ENCODE results near the gene TDRD12. TPM values are rescaled to one million over a fixed set of nuclear protein-coding genes. Genes with fewer than 3 reads are reported as not detected.
"Not testable (repeated sequence)": the region's sequence is repeated elsewhere in the genome, so short reads cannot be mapped to it uniquely, and the experiment has no call there.

Gene TDRD12
- total RNA-seq, 5 donors from 2014 or later (not counting 1 experiment from before 2014, with no cell fraction given) = 0.36 to 1.0 (median 0.63) TPM

- Histone ChIP-seq H3K27ac (ENCODE audit: low read length) (no peak overlapping the region), H3K36me3 (ENCODE audit: control insufficient read depth in 2 of 2, extremely low read depth in 1 of 2, insufficient read depth in 1 of 2, low read length in 1 of 2) (no peaks in the 10 kb centered on the region), H3K4me1 (ENCODE audit: control insufficient read depth in 1 of 2, extremely low read depth in 1 of 2, insufficient read depth in 2 of 2, low read length in 2 of 2) (no peaks in the 10 kb centered on the region), H3K9me3 (no peaks in the 10 kb centered on the region), H3K27me3 (replicated peaks in 1 of 2; ENCODE audit: control insufficient read depth in 2 of 2, extremely low read depth in 1 of 2, insufficient read depth in 2 of 2, low read length in 1 of 2) (peaks cover 0 to 3% of the 10 kb centered on the region in 2 experiments), H3K4me3 (ENCODE audit: control insufficient read depth in 1 of 2, extremely low read depth in 1 of 2, low read length in 1 of 2) (no peak overlapping the region)
- Mint-ChIP-seq H3K9me3 (no peaks in the 10 kb centered on the region), H3K27ac (no peak overlapping the region), H3K4me3 (no peak overlapping the region), H3K4me1 (no peaks in the 10 kb centered on the region), H3K36me3 (no peaks in the 10 kb centered on the region), H3K27me3 (peaks cover 0 to 2% of the 10 kb centered on the region in 2 donors)
- ChIA-PET CTCF (no interaction called here), POLR2A (no interaction called here)
- DNase-seq (no peak), ATAC-seq (replicated peaks in 1 of 4) (no peak)
- 97% methylated on average over 5 of the region's 6 CpGs for WGBS (ENCODE audit: insufficient coverage)
Observed at GRCh38 chr19:32767951-32768679, 48.5 kb downstream of the TDRD12 start.

- H3K9me3 Mint-ChIP-seq = no peaks in the 10 kb centered on the region
- no peaks in the 10 kb centered on the region for H3K4me1 ChIP-seq (ENCODE audit: control insufficient read depth in 1 of 2, extremely low read depth in 1 of 2, insufficient read depth in 2 of 2, low read length in 2 of 2)
- no peak overlapping the region for H3K4me3 Mint-ChIP-seq
- no peaks in the 10 kb centered on the region for H3K36me3 Mint-ChIP-seq
- ATAC-seq (replicated peaks in 1 of 4) (no peak), DNase-seq (no peak)
- POLR2A ChIA-PET = no interaction called here
- H3K27ac ChIP-seq (ENCODE audit: low read length) = no peak overlapping the region
- no peaks in the 10 kb centered on the region for H3K36me3 ChIP-seq (ENCODE audit: control insufficient read depth in 2 of 2, extremely low read depth in 1 of 2, insufficient read depth in 1 of 2, low read length in 1 of 2)
- H3K27me3 ChIP-seq (replicated peaks in 1 of 2; ENCODE audit: control insufficient read depth in 2 of 2, extremely low read depth in 1 of 2, insufficient read depth in 2 of 2, low read length in 1 of 2) = peaks cover 0 to 1% of the 10 kb centered on the region in 2 experiments
- no peak overlapping the region for H3K27ac Mint-ChIP-seq
- WGBS (ENCODE audit: insufficient coverage) = no CpG with 5 or more reads among the region's 5 CpGs
- H3K9me3 ChIP-seq = no peaks in the 10 kb centered on the region
- peaks cover 0 to 2% of the 10 kb centered on the region in 2 donors for H3K27me3 Mint-ChIP-seq
- CTCF ChIA-PET = interaction anchor here in 1 of 2 donors (0.7 kb wide), 1 partner anchor 47 kb away, joined by 3 read pairs; no protein-coding TSS in a partner anchor
- no peak overlapping the region for H3K4me3 ChIP-seq (ENCODE audit: control insufficient read depth in 1 of 2, extremely low read depth in 1 of 2, low read length in 1 of 2)
- H3K4me1 Mint-ChIP-seq = no peaks in the 10 kb centered on the region
Observed at GRCh38 chr19:32771596-32771995, 52.0 kb downstream of the TDRD12 start.

- Mint-ChIP-seq H3K27me3 (peaks cover 0 to 2% of the 10 kb centered on the region in 2 donors), H3K9me3 (no peaks in the 10 kb centered on the region), H3K4me3 (no peak overlapping the region), H3K36me3 (no peaks in the 10 kb centered on the region), H3K27ac (no peak overlapping the region), H3K4me1 (no peaks in the 10 kb centered on the region)
- Histone ChIP-seq H3K36me3 (ENCODE audit: control insufficient read depth in 2 of 2, extremely low read depth in 1 of 2, insufficient read depth in 1 of 2, low read length in 1 of 2) (no peaks in the 10 kb centered on the region), H3K27me3 (replicated peaks in 1 of 2; ENCODE audit: control insufficient read depth in 2 of 2, extremely low read depth in 1 of 2, insufficient read depth in 2 of 2, low read length in 1 of 2) (peaks cover 0 to 2% of the 10 kb centered on the region in 2 experiments), H3K9me3 (no peaks in the 10 kb centered on the region), H3K4me3 (ENCODE audit: control insufficient read depth in 1 of 2, extremely low read depth in 1 of 2, low read length in 1 of 2) (no peak overlapping the region), H3K27ac (ENCODE audit: low read length) (no peak overlapping the region), H3K4me1 (ENCODE audit: control insufficient read depth in 1 of 2, extremely low read depth in 1 of 2, insufficient read depth in 2 of 2, low read length in 2 of 2) (no peaks in the 10 kb centered on the region)
- ATAC-seq (replicated peaks in 1 of 4) (no peak), DNase-seq (no peak)
- 100% methylated on average over 1 of the region's 4 CpGs for WGBS (ENCODE audit: insufficient coverage)
- ChIA-PET CTCF (no interaction called here), POLR2A (no interaction called here)
Observed at GRCh38 chr19:32773126-32773525, 53.6 kb downstream of the TDRD12 start.

- H3K27me3 Mint-ChIP-seq = peaks cover 0 to 4% of the 10 kb centered on the region in 2 donors
- H3K4me3 ChIP-seq (ENCODE audit: control insufficient read depth in 1 of 2, extremely low read depth in 1 of 2, low read length in 1 of 2) = no peak overlapping the region
- no peak overlapping the region for H3K27ac Mint-ChIP-seq
- H3K4me1 ChIP-seq (ENCODE audit: control insufficient read depth in 1 of 2, extremely low read depth in 1 of 2, insufficient read depth in 2 of 2, low read length in 2 of 2) = peaks cover 0 to 5% of the 10 kb centered on the region in 2 experiments
- DNase-seq = no peak
- peaks cover 6 to 16% (median 7%) of the 10 kb centered on the region in 3 donors for H3K9me3 Mint-ChIP-seq
- POLR2A ChIA-PET = no interaction called here
- no peaks in the 10 kb centered on the region for H3K36me3 ChIP-seq (ENCODE audit: control insufficient read depth in 2 of 2, extremely low read depth in 1 of 2, insufficient read depth in 1 of 2, low read length in 1 of 2)
- no peak overlapping the region for H3K4me3 Mint-ChIP-seq
- peaks cover 6% of the 10 kb centered on the region for H3K36me3 Mint-ChIP-seq
- peaks cover 0 to 11% (median 0%) of the 10 kb centered on the region in 3 donors for H3K4me1 Mint-ChIP-seq
- peaks cover 2% of the 10 kb centered on the region for H3K9me3 ChIP-seq
- H3K27me3 ChIP-seq (replicated peaks in 1 of 2; ENCODE audit: control insufficient read depth in 2 of 2, extremely low read depth in 1 of 2, insufficient read depth in 2 of 2, low read length in 1 of 2) = peaks cover 0 to 4% of the 10 kb centered on the region in 2 experiments
- H3K27ac ChIP-seq (ENCODE audit: low read length) = no peak overlapping the region
- 82% methylated on average over 4 of the region's 7 CpGs for WGBS (ENCODE audit: insufficient coverage)
- CTCF ChIA-PET = no interaction called here
- no peak for ATAC-seq (replicated peaks in 1 of 4)
Observed at GRCh38 chr19:32779082-32779481, 59.5 kb downstream of the TDRD12 start.

GRCh38 chr19:32781280-32781679, 61.7 kb downstream of the TDRD12 start:
- CTCF ChIA-PET = no interaction called here
- DNase-seq (no peak), ATAC-seq (replicated peaks in 1 of 4) (no peak)
- peaks cover 0 to 5% of the 10 kb centered on the region in 2 experiments for H3K4me1 ChIP-seq (ENCODE audit: control insufficient read depth in 1 of 2, extremely low read depth in 1 of 2, insufficient read depth in 2 of 2, low read length in 2 of 2)
- H3K27me3 Mint-ChIP-seq = peaks cover 0 to 4% of the 10 kb centered on the region in 2 donors
- no peak overlapping the region for H3K27ac ChIP-seq (ENCODE audit: low read length)
- H3K4me3 Mint-ChIP-seq = no peak overlapping the region
- H3K36me3 ChIP-seq (ENCODE audit: control insufficient read depth in 2 of 2, extremely low read depth in 1 of 2, insufficient read depth in 1 of 2, low read length in 1 of 2) = no peaks in the 10 kb centered on the region
- H3K9me3 Mint-ChIP-seq = peaks cover 6 to 17% (median 12%) of the 10 kb centered on the region in 3 donors
- peaks cover 0 to 13% (median 0%) of the 10 kb centered on the region in 3 donors for H3K4me1 Mint-ChIP-seq
- H3K27ac Mint-ChIP-seq = no peak overlapping the region
- no peak overlapping the region for H3K4me3 ChIP-seq (ENCODE audit: control insufficient read depth in 1 of 2, extremely low read depth in 1 of 2, low read length in 1 of 2)
- POLR2A ChIA-PET = interaction anchor here in 1 of 2 donors (0.6 kb wide), 2 partner anchors 23 to 145 kb away, joined by 3 read pairs; no protein-coding TSS in a partner anchor
- 80% methylated on average over 1 of the region's 2 CpGs for WGBS (ENCODE audit: insufficient coverage)
- H3K36me3 Mint-ChIP-seq = peaks cover 6% of the 10 kb centered on the region
- H3K27me3 ChIP-seq (replicated peaks in 1 of 2; ENCODE audit: control insufficient read depth in 2 of 2, extremely low read depth in 1 of 2, insufficient read depth in 2 of 2, low read length in 1 of 2) = peaks cover 0 to 4% of the 10 kb centered on the region in 2 experiments
- peaks cover 2% of the 10 kb centered on the region for H3K9me3 ChIP-seq

GRCh38 chr19:32782089-32782488, 62.5 kb downstream of the TDRD12 start:
- DNase-seq; H3K9me3 ChIP-seq; ATAC-seq (replicated peaks in 1 of 4); H3K27me3 Mint-ChIP-seq; POLR2A ChIA-PET; H3K4me1 ChIP-seq (ENCODE audit: control insufficient read depth in 1 of 2, extremely low read depth in 1 of 2, insufficient read depth in 2 of 2, low read length in 2 of 2); H3K36me3 ChIP-seq (ENCODE audit: control insufficient read depth in 2 of 2, extremely low read depth in 1 of 2, insufficient read depth in 1 of 2, low read length in 1 of 2); H3K4me3 Mint-ChIP-seq; H3K4me3 ChIP-seq (ENCODE audit: control insufficient read depth in 1 of 2, extremely low read depth in 1 of 2, low read length in 1 of 2); H3K27ac Mint-ChIP-seq; H3K27me3 ChIP-seq (replicated peaks in 1 of 2; ENCODE audit: control insufficient read depth in 2 of 2, extremely low read depth in 1 of 2, insufficient read depth in 2 of 2, low read length in 1 of 2); H3K27ac ChIP-seq (ENCODE audit: low read length); CTCF ChIA-PET; H3K36me3 Mint-ChIP-seq: not testable (repeated sequence)
- WGBS (ENCODE audit: insufficient coverage) = no CpG with 5 or more reads among the region's 1 CpG
- Mint-ChIP-seq H3K4me1 (peaks cover 3 to 21% (median 5%) of the 10 kb centered on the region in 3 donors), H3K9me3 (peaks cover 6 to 22% (median 17%) of the 10 kb centered on the region in 3 donors)

All from T-cell (primary cell).